ENCODE measurements around the gene TMEM80.
A peak's percentile ranks its signal among the peaks of the same experiment; 100 is the strongest.
"Not testable (repeated sequence)": the region's sequence is repeated elsewhere in the genome, so short reads cannot be mapped to it uniquely, and the experiment has no call there.

The TMEM80 gene

GRCh38 chr11:734541-734940, 38.9 kb downstream of the TMEM80 start:
- DNase-seq; H2BK120ac ChIP-seq (ENCODE audit: low read depth, low read length); H3K4me2 ChIP-seq (ENCODE audit: low read length, poor library complexity, severe bottlenecking); H4K8ac ChIP-seq (ENCODE audit: low read length); H2BK15ac ChIP-seq (ENCODE audit: low read depth, poor library complexity, severe bottlenecking); H3K36me3 ChIP-seq (ENCODE audit: control insufficient read depth in 1 of 2, insufficient read depth in 2 of 2, low read depth in 1 of 2, low read length in 2 of 2); H2BK5ac ChIP-seq (ENCODE audit: low read depth, low read length, poor library complexity, severe bottlenecking); H3K4me3 ChIP-seq (ENCODE audit: insufficient read depth in 1 of 2, low read depth in 1 of 2, low read length in 2 of 2); H3K18ac ChIP-seq (ENCODE audit: low read depth in 1 of 2, low read length in 2 of 2); H3K27ac ChIP-seq (ENCODE audit: low read length, poor library complexity, severe bottlenecking); H2BK12ac ChIP-seq (ENCODE audit: low read length in 2 of 2); H2AK5ac ChIP-seq (ENCODE audit: low read length, severe bottlenecking); H3K79me1 ChIP-seq (replicated peaks; ENCODE audit: low read length, poor library complexity, severe bottlenecking); H3K4me1 ChIP-seq (ENCODE audit: control insufficient read depth, insufficient read depth, low read depth, low read length); H4K91ac ChIP-seq (ENCODE audit: low read length); H3K9me3 ChIP-seq (ENCODE audit: control insufficient read depth, low read length); H3K14ac ChIP-seq (ENCODE audit: low read length in 2 of 2); H3K9ac ChIP-seq (ENCODE audit: low read length); H3K4ac ChIP-seq (ENCODE audit: low read depth in 1 of 2, low read length in 2 of 2); H3K23ac ChIP-seq (ENCODE audit: low read length in 2 of 2); H2AFZ ChIP-seq (ENCODE audit: low read depth, low read length): not testable (repeated sequence)
- H3K27me3 ChIP-seq (ENCODE audit: control insufficient read depth in 1 of 2, insufficient read depth in 1 of 2, low read length in 2 of 2) = peaks cover 4 to 44% of the 10 kb centered on the region in 2 experiments
- WGBS = 96% methylated on average over 21 of the region's 26 CpGs

- H2BK15ac ChIP-seq (ENCODE audit: low read depth, poor library complexity, severe bottlenecking) = no peak overlapping the region
- WGBS = 79% methylated on average over 11 of the region's 11 CpGs
Observed at GRCh38 chr11:737366-737765, 41.8 kb downstream of the TMEM80 start.

DNA sequence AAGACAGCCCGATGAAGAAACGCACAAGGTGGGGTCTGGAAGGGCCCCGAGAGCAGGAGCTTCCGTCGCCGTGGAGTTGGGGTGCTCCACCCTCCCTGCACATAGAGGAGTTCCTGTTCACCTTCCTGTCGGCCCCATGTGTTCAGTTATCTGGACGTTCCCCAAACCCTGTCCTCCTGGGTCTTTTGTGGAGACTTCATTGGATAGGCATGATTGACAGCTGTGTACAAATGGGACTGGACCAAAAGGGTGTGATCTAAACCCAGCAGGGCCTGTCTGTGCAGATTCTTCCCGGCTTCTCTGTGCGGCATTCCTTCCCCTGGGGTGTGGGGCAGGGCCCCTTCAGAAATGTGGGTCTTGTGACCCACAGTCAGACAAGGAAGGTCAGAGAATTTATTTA, 42.3 kb downstream of the TMEM80 start:
- H3K4ac ChIP-seq (ENCODE audit: low read depth in 1 of 2, low read length in 2 of 2) = peak overlapping the region in 1 of 2 experiments; percentile 7
- H3K9ac ChIP-seq (ENCODE audit: low read length); H3K4me2 ChIP-seq (ENCODE audit: low read length, poor library complexity, severe bottlenecking); H2AFZ ChIP-seq (ENCODE audit: low read depth, low read length); H3K36me3 ChIP-seq (ENCODE audit: control insufficient read depth in 1 of 2, insufficient read depth in 2 of 2, low read depth in 1 of 2, low read length in 2 of 2); H3K79me1 ChIP-seq (replicated peaks; ENCODE audit: low read length, poor library complexity, severe bottlenecking); H2BK5ac ChIP-seq (ENCODE audit: low read depth, low read length, poor library complexity, severe bottlenecking); H2AK5ac ChIP-seq (ENCODE audit: low read length, severe bottlenecking); H2BK12ac ChIP-seq (ENCODE audit: low read length in 2 of 2); H4K91ac ChIP-seq (ENCODE audit: low read length); H2BK15ac ChIP-seq (ENCODE audit: low read depth, poor library complexity, severe bottlenecking); H4K8ac ChIP-seq (ENCODE audit: low read length); H3K4me3 ChIP-seq (ENCODE audit: insufficient read depth in 1 of 2, low read depth in 1 of 2, low read length in 2 of 2); H3K18ac ChIP-seq (ENCODE audit: low read depth in 1 of 2, low read length in 2 of 2); H3K9me3 ChIP-seq (ENCODE audit: control insufficient read depth, low read length); H3K27ac ChIP-seq (ENCODE audit: low read length, poor library complexity, severe bottlenecking); H2BK120ac ChIP-seq (ENCODE audit: low read depth, low read length); DNase-seq; H3K23ac ChIP-seq (ENCODE audit: low read length in 2 of 2); H3K14ac ChIP-seq (ENCODE audit: low read length in 2 of 2); H3K4me1 ChIP-seq (ENCODE audit: control insufficient read depth, insufficient read depth, low read depth, low read length): not testable (repeated sequence)
- H3K27me3 ChIP-seq (ENCODE audit: control insufficient read depth in 1 of 2, insufficient read depth in 1 of 2, low read length in 2 of 2) = peaks cover 4 to 34% of the 10 kb centered on the region in 2 experiments
- WGBS = 88% methylated on average over 10 of the region's 10 CpGs

More at GRCh38 chr11:737366-737765, 41.8 kb downstream of the TMEM80 start:
- Histone ChIP-seq H2AK5ac (ENCODE audit: low read length, severe bottlenecking) (no peak overlapping the region), H4K91ac (ENCODE audit: low read length) (no peak overlapping the region), H3K9me3 (ENCODE audit: control insufficient read depth, low read length) (no peaks in the 10 kb centered on the region), H3K14ac (ENCODE audit: low read length in 2 of 2) (no peak overlapping the region), H3K4ac (ENCODE audit: low read depth in 1 of 2, low read length in 2 of 2) (no peak overlapping the region), H2BK5ac (ENCODE audit: low read depth, low read length, poor library complexity, severe bottlenecking) (no peak overlapping the region), H3K27ac (ENCODE audit: low read length, poor library complexity, severe bottlenecking) (no peak overlapping the region), H2BK12ac (ENCODE audit: low read length in 2 of 2) (no peak overlapping the region), H2AFZ (ENCODE audit: low read depth, low read length) (no peak overlapping the region), H3K27me3 (ENCODE audit: control insufficient read depth in 1 of 2, insufficient read depth in 1 of 2, low read length in 2 of 2) (peaks cover 4 to 39% of the 10 kb centered on the region in 2 experiments), H4K8ac (ENCODE audit: low read length) (no peak overlapping the region), H3K23ac (ENCODE audit: low read length in 2 of 2) (no peak overlapping the region), H3K4me3 (ENCODE audit: insufficient read depth in 1 of 2, low read depth in 1 of 2, low read length in 2 of 2) (no peak overlapping the region), H3K4me2 (ENCODE audit: low read length, poor library complexity, severe bottlenecking) (no peak overlapping the region), H3K9ac (ENCODE audit: low read length) (no peak overlapping the region), H3K79me1 (replicated peaks; ENCODE audit: low read length, poor library complexity, severe bottlenecking) (no peaks in the 10 kb centered on the region), H3K18ac (ENCODE audit: low read depth in 1 of 2, low read length in 2 of 2) (no peak overlapping the region), H3K4me1 (ENCODE audit: control insufficient read depth, insufficient read depth, low read depth, low read length) (peaks cover 5% of the 10 kb centered on the region), H2BK120ac (ENCODE audit: low read depth, low read length) (no peak overlapping the region), H3K36me3 (ENCODE audit: control insufficient read depth in 1 of 2, insufficient read depth in 2 of 2, low read depth in 1 of 2, low read length in 2 of 2) (no peaks in the 10 kb centered on the region)
- DNase-seq = no peak

- Histone ChIP-seq H3K36me3 (ENCODE audit: control insufficient read depth in 1 of 2, insufficient read depth in 2 of 2, low read depth in 1 of 2, low read length in 2 of 2) (no peaks in the 10 kb centered on the region), H3K4me3 (ENCODE audit: insufficient read depth in 1 of 2, low read depth in 1 of 2, low read length in 2 of 2) (no peak overlapping the region), H3K27me3 (ENCODE audit: control insufficient read depth in 1 of 2, insufficient read depth in 1 of 2, low read length in 2 of 2) (peaks cover 4 to 16% of the 10 kb centered on the region in 2 experiments), H3K79me1 (replicated peaks; ENCODE audit: low read length, poor library complexity, severe bottlenecking) (no peaks in the 10 kb centered on the region), H4K91ac (ENCODE audit: low read length) (no peak overlapping the region), H2BK120ac (ENCODE audit: low read depth, low read length) (no peak overlapping the region), H3K9ac (ENCODE audit: low read length) (no peak overlapping the region), H3K9me3 (ENCODE audit: control insufficient read depth, low read length) (no peaks in the 10 kb centered on the region), H2AFZ (ENCODE audit: low read depth, low read length) (no peak overlapping the region), H2BK15ac (ENCODE audit: low read depth, poor library complexity, severe bottlenecking) (no peak overlapping the region), H2BK12ac (ENCODE audit: low read length in 2 of 2) (no peak overlapping the region), H3K4me1 (ENCODE audit: control insufficient read depth, insufficient read depth, low read depth, low read length) (peaks cover 8% of the 10 kb centered on the region), H2BK5ac (ENCODE audit: low read depth, low read length, poor library complexity, severe bottlenecking) (no peak overlapping the region), H3K27ac (ENCODE audit: low read length, poor library complexity, severe bottlenecking) (no peak overlapping the region), H3K4ac (ENCODE audit: low read depth in 1 of 2, low read length in 2 of 2) (no peak overlapping the region), H3K4me2 (ENCODE audit: low read length, poor library complexity, severe bottlenecking) (no peak overlapping the region), H3K18ac (ENCODE audit: low read depth in 1 of 2, low read length in 2 of 2) (no peak overlapping the region), H3K23ac (ENCODE audit: low read length in 2 of 2) (no peak overlapping the region), H2AK5ac (ENCODE audit: low read length, severe bottlenecking) (no peak overlapping the region), H4K8ac (ENCODE audit: low read length) (no peak overlapping the region), H3K14ac (ENCODE audit: low read length in 2 of 2) (no peak overlapping the region)
- WGBS = 90% methylated on average over 2 of the region's 3 CpGs
- DNase-seq = no peak
Observed at GRCh38 chr11:742156-742546, 46.5 kb downstream of the TMEM80 start.
